ENCODE results near the gene SIK3.
"Not testable (repeated sequence)": the region's sequence is repeated elsewhere in the genome, so short reads cannot be mapped to it uniquely, and the experiment has no call there.

- not testable (repeated sequence) for TF ChIP-seq CTCF, POLR2A (IDR thresholded peaks at IDR 0.05)
Observed at GRCh38 chr11:117137223-117138086, 39.2 kb upstream of the SIK3 start.
